ENCODE data around the gene PA2G4. TPM values are rescaled to one million over a fixed set of nuclear protein-coding genes. Genes with fewer than 3 reads are reported as not detected.

Gene PA2G4
- total RNA-seq, 5 donors from 2014 or later (not counting 1 experiment from before 2014, with no cell fraction given): 67.5 to 113 (median 104) TPM

DNA sequence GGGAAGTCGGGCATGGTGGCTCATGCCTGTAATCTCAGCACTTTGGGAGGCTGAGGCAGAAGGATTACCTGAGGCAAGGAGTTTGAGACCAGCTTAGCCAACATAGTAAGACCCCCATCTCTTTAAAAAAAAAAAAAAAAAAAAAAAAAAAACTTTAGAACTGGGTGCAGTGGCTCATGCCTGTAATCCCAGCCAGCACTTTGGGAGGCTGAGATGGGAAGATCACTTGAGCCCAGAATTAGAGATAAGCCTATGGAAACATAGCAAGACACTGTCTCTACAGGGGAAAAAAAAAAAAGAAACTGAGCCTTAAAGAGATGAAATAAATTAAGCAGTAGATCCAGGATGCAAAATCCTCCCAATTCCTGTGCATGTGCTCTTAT, 1.7 kb upstream of the PA2G4 start:
- H3K4me1 Mint-ChIP-seq: peaks cover 55 to 66% (median 63%) of the 10 kb centered on the region in 3 donors
- ATAC-seq (replicated peaks in 1 of 4): no peak

DNA sequence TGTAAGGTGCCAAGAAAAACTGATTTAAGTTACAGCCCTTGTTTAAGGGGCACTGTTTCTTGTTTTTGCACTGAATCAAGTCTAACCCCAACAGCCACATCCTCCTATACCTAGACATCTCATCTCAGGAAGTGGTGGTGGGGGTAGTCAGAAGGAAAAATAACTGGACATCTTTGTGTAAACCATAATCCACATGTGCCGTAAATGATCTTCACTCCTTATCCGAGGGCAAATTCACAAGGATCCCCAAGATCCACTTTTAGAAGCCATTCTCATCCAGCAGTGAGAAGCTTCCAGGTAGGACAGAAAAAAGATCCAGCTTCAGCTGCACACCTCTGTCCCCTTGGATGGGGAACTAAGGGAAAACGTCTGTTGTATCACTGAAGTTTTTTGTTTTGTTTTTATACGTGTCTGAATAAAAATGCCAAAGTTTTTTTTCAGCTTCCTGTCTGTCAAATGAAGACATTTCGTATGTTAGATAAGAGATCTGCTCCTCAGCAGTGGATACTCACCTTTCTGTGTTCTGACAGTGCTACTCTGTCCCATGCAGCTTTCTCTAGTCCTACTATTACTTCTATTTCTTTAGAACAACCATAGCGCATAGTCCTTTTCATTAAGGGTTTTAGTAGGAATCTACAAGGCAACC, 1.2 kb upstream of the PA2G4 start:
- ChIA-PET CTCF (interaction anchor here (0.5 to 2.0 kb wide), 9 partner anchors 15 to 172 kb away, joined by 3 to 11 read pairs (median 4); partner anchors contain the start of genes ZC3H10 (in 2 of the 2), ESYT1 (in 1 of the 2) and RNF41 (in 1 of the 2)), POLR2A (interaction anchor here in 1 of 2 donors (0.7 to 1.1 kb wide), 3 partner anchors 14 to 129 kb away, joined by 4 to 5 read pairs (median 4); partner anchors contain the start of genes RAB5B and ZC3H10)
- Histone ChIP-seq H3K27me3 (replicated peaks in 1 of 2; ENCODE audit: control insufficient read depth in 2 of 2, extremely low read depth in 1 of 2, insufficient read depth in 2 of 2, low read length in 1 of 2) (no peaks in the 10 kb centered on the region), H3K4me1 (ENCODE audit: control insufficient read depth in 1 of 2, extremely low read depth in 1 of 2, insufficient read depth in 2 of 2, low read length in 2 of 2) (peaks cover 35 to 49% of the 10 kb centered on the region in 2 experiments), H3K36me3 (ENCODE audit: control insufficient read depth in 2 of 2, extremely low read depth in 1 of 2, insufficient read depth in 1 of 2, low read length in 1 of 2) (peaks cover 7 to 16% of the 10 kb centered on the region in 2 donors), H3K4me3 (ENCODE audit: control insufficient read depth in 1 of 2, extremely low read depth in 1 of 2, low read length in 1 of 2) (peak overlapping the region; percentile 73 to 92), H3K9me3 (no peaks in the 10 kb centered on the region), H3K27ac (ENCODE audit: low read length) (peak overlapping the region; percentile 72)
- Mint-ChIP-seq H3K4me3 (peak overlapping the region; percentile 94 to 98 (median 96)), H3K27ac (peak overlapping the region; percentile 99 to 100), H3K27me3 (no peaks in the 10 kb centered on the region), H3K36me3 (peaks cover 17% of the 10 kb centered on the region), H3K4me1 (peaks cover 55 to 66% (median 63%) of the 10 kb centered on the region in 3 donors), H3K9me3 (no peaks in the 10 kb centered on the region)
- peak in 3 of 4 experiments; percentile 17 to 29 (median 19) for ATAC-seq (replicated peaks in 1 of 4)
- peak in 6 of 35 experiments; percentile 5 to 63 (median 30) for DNase-seq
- no CpG with 5 or more reads among the region's 6 CpGs for WGBS (ENCODE audit: insufficient coverage)

More for the DNA sequence above, 1.7 kb upstream of the PA2G4 start:
- H3K4me3 ChIP-seq (ENCODE audit: control insufficient read depth in 1 of 2, extremely low read depth in 1 of 2, low read length in 1 of 2): peak overlapping the region; percentile 17 to 92
- DNase-seq: no peak
- H3K27me3 ChIP-seq (replicated peaks in 1 of 2; ENCODE audit: control insufficient read depth in 2 of 2, extremely low read depth in 1 of 2, insufficient read depth in 2 of 2, low read length in 1 of 2): no peaks in the 10 kb centered on the region
- Mint-ChIP-seq H3K27ac (peak overlapping the region; percentile 99 to 100), H3K4me3 (peak overlapping the region; percentile 94 to 98 (median 96)), H3K36me3 (peaks cover 13% of the 10 kb centered on the region), H3K27me3 (no peaks in the 10 kb centered on the region), H3K9me3 (no peaks in the 10 kb centered on the region)
- peaks cover 35 to 49% of the 10 kb centered on the region in 2 experiments for H3K4me1 ChIP-seq (ENCODE audit: control insufficient read depth in 1 of 2, extremely low read depth in 1 of 2, insufficient read depth in 2 of 2, low read length in 2 of 2)
- POLR2A ChIA-PET: interaction anchor here (0.5 to 1.1 kb wide), 6 partner anchors 14 to 148 kb away, joined by 3 to 5 read pairs (median 4); partner anchors contain the start of gene ZC3H10 (in 1 of the 2)
- CTCF ChIA-PET: interaction anchor here (0.6 to 2.0 kb wide), 9 partner anchors 15 to 357 kb away, joined by 3 to 11 read pairs (median 5); partner anchors contain the start of genes ZC3H10 (in 2 of the 2), ESYT1 (in 1 of the 2) and RNF41 (in 1 of the 2)
- H3K36me3 ChIP-seq (ENCODE audit: control insufficient read depth in 2 of 2, extremely low read depth in 1 of 2, insufficient read depth in 1 of 2, low read length in 1 of 2): peaks cover 7 to 11% of the 10 kb centered on the region in 2 donors
- no CpG with 5 or more reads among the region's 1 CpG for WGBS (ENCODE audit: insufficient coverage)
- no peaks in the 10 kb centered on the region for H3K9me3 ChIP-seq
- peak overlapping the region; percentile 72 for H3K27ac ChIP-seq (ENCODE audit: low read length)

DNA sequence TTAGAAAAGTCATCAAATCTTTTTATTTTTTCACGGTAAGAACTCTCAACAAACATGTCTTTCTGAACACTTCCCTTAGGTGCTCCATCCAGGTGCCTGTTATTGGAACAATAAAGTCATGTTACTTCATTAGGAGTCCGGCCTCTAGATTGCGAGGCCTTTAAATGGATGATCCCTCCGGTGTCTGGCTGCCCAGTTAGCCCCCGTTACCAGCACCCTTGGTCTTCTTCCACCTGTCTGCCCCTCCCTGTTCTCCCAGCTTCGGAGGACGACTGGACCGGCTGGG, 593 bp upstream of the PA2G4 start:
- H3K27ac Mint-ChIP-seq: peak overlapping the region; percentile 99 to 100
- Histone ChIP-seq H3K4me3 (ENCODE audit: control insufficient read depth in 1 of 2, extremely low read depth in 1 of 2, low read length in 1 of 2) (peak overlapping the region; percentile 73 to 92), H3K27me3 (replicated peaks in 1 of 2; ENCODE audit: control insufficient read depth in 2 of 2, extremely low read depth in 1 of 2, insufficient read depth in 2 of 2, low read length in 1 of 2) (no peaks in the 10 kb centered on the region), H3K4me1 (ENCODE audit: control insufficient read depth in 1 of 2, extremely low read depth in 1 of 2, insufficient read depth in 2 of 2, low read length in 2 of 2) (peaks cover 35 to 49% of the 10 kb centered on the region in 2 experiments), H3K36me3 (ENCODE audit: control insufficient read depth in 2 of 2, extremely low read depth in 1 of 2, insufficient read depth in 1 of 2, low read length in 1 of 2) (peaks cover 7 to 22% of the 10 kb centered on the region in 2 donors), H3K27ac (ENCODE audit: low read length) (peak overlapping the region; percentile 72), H3K9me3 (no peaks in the 10 kb centered on the region)
- peaks cover 22% of the 10 kb centered on the region for H3K36me3 Mint-ChIP-seq
- ChIA-PET POLR2A (interaction anchor here in 1 of 2 donors (1.0 to 2.1 kb wide), 6 partner anchors 13 to 130 kb away, joined by 3 to 7 read pairs (median 5); partner anchors contain the start of genes RAB5B, RNF41 and RPL41), CTCF (interaction anchor here in 1 of 2 donors (0.5 to 2.0 kb wide), 15 partner anchors 13 to 286 kb away, joined by 3 to 11 read pairs (median 5); partner anchors contain the start of genes CNPY2, COQ10A, ESYT1 and ORMDL2)
- ATAC-seq (replicated peaks in 1 of 4): no peak
- H3K27me3 Mint-ChIP-seq: no peaks in the 10 kb centered on the region
- no peak for DNase-seq
- peak overlapping the region; percentile 94 to 98 (median 96) for H3K4me3 Mint-ChIP-seq
- H3K4me1 Mint-ChIP-seq: peaks cover 55 to 66% (median 63%) of the 10 kb centered on the region in 3 donors
- H3K9me3 Mint-ChIP-seq: no peaks in the 10 kb centered on the region
- 0% methylated on average over 7 of the region's 8 CpGs for WGBS (ENCODE audit: insufficient coverage)

DNA sequence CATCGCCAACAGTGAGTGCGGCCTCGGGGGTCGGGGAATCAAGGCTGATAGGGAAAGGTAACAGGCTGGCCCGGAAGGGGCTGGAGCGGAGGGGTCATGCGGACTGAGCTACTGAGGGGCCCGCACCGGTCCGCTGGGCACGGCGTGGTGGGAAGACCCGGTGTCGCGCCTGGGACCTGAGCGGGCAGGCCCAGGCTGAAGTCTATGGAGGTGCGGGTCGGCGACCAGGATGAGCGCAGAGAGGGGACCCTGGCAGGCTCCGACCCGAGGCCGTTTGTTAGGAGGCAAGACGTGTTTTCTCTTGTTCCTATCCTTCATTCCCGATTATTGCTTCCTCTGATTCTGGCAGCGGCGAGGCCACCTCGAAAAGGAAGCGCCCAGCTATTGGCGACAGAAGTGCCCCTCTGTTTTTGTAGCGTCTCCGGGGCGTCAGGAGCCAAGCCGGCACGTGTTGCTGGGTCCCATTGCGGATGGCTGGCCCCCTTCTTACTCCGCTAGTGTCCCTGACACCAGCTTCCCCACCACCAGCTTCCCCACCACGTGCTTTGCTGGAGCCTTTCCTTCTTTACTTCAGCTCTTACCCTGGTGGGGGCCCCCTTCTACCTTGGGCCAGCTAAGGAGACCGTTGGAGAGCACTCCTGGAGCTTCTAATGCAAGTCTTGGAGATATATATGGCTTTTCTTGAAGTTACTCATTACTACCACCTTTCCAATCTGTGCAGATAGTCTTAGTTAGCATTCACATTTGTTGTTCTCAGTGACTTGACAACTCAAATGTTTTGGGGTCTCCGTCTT, 653 bp downstream of the PA2G4 start:
- Mint-ChIP-seq H3K27me3 (no peaks in the 10 kb centered on the region), H3K27ac (peak overlapping the region; percentile 99 to 100), H3K4me1 (peaks cover 53 to 63% (median 60%) of the 10 kb centered on the region in 3 donors), H3K9me3 (no peaks in the 10 kb centered on the region), H3K36me3 (peaks cover 31% of the 10 kb centered on the region), H3K4me3 (peak overlapping the region; percentile 94 to 98 (median 96))
- Histone ChIP-seq H3K4me1 (ENCODE audit: control insufficient read depth in 1 of 2, extremely low read depth in 1 of 2, insufficient read depth in 2 of 2, low read length in 2 of 2) (peaks cover 35 to 49% of the 10 kb centered on the region in 2 experiments), H3K27ac (ENCODE audit: low read length) (peak overlapping the region; percentile 72), H3K27me3 (replicated peaks in 1 of 2; ENCODE audit: control insufficient read depth in 2 of 2, extremely low read depth in 1 of 2, insufficient read depth in 2 of 2, low read length in 1 of 2) (no peaks in the 10 kb centered on the region), H3K4me3 (ENCODE audit: control insufficient read depth in 1 of 2, extremely low read depth in 1 of 2, low read length in 1 of 2) (peak overlapping the region; percentile 73 to 92), H3K36me3 (ENCODE audit: control insufficient read depth in 2 of 2, extremely low read depth in 1 of 2, insufficient read depth in 1 of 2, low read length in 1 of 2) (peaks cover 7 to 33% of the 10 kb centered on the region in 2 donors), H3K9me3 (no peaks in the 10 kb centered on the region)
- ChIA-PET CTCF (interaction anchor here (0.6 to 2.0 kb wide), 15 partner anchors 12 to 375 kb away, joined by 3 to 11 read pairs (median 4); partner anchors contain the start of genes CNPY2 (in 1 of the 2), COQ10A (in 1 of the 2), ESYT1 (in 1 of the 2) and RAB5B (in 1 of the 2)), POLR2A (interaction anchor here (0.6 to 2.1 kb wide), 6 partner anchors 12 to 334 kb away, joined by 3 to 7 read pairs (median 4); partner anchors contain the start of gene RPL41 (in 1 of the 2))
- DNase-seq (peak in 5 of 35 experiments; percentile 10 to 28 (median 11)), ATAC-seq (replicated peaks in 1 of 4) (peak; percentile 2 to 6 (median 6))
- 0% methylated on average over 37 of the region's 40 CpGs for WGBS (ENCODE audit: insufficient coverage)

DNA sequence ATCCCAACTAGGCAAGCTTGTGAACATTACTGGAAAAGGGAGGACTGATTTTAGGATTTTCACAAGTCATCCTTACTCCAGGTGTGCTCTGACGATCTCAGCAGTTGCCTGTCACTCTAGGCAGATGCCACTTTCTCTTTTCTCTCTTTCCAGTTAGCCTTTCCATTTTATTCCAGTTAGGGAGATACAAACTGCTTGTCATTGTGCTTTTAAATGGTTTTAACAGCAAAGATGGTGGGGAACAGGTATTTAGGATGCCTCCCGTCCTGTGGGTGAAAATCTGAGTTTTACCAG, 1.2 kb downstream of the PA2G4 start:
- Mint-ChIP-seq H3K27me3 (no peaks in the 10 kb centered on the region), H3K4me1 (peaks cover 52 to 61% (median 59%) of the 10 kb centered on the region in 3 donors), H3K27ac (peak overlapping the region; percentile 99 to 100), H3K9me3 (no peaks in the 10 kb centered on the region), H3K36me3 (peaks cover 35% of the 10 kb centered on the region), H3K4me3 (peak overlapping the region; percentile 94 to 98 (median 96))
- Histone ChIP-seq H3K4me1 (ENCODE audit: control insufficient read depth in 1 of 2, extremely low read depth in 1 of 2, insufficient read depth in 2 of 2, low read length in 2 of 2) (peaks cover 35 to 49% of the 10 kb centered on the region in 2 experiments), H3K36me3 (ENCODE audit: control insufficient read depth in 2 of 2, extremely low read depth in 1 of 2, insufficient read depth in 1 of 2, low read length in 1 of 2) (peaks cover 7 to 39% of the 10 kb centered on the region in 2 donors), H3K27ac (ENCODE audit: low read length) (no peak overlapping the region), H3K9me3 (no peaks in the 10 kb centered on the region), H3K4me3 (ENCODE audit: control insufficient read depth in 1 of 2, extremely low read depth in 1 of 2, low read length in 1 of 2) (peak overlapping the region; percentile 73 to 92), H3K27me3 (replicated peaks in 1 of 2; ENCODE audit: control insufficient read depth in 2 of 2, extremely low read depth in 1 of 2, insufficient read depth in 2 of 2, low read length in 1 of 2) (no peaks in the 10 kb centered on the region)
- CTCF ChIA-PET: interaction anchor here in 1 of 2 donors (1.1 to 1.8 kb wide), 2 partner anchors 13 to 21 kb away, joined by 3 to 9 read pairs; partner anchors contain the start of gene ZC3H10
- no peak for DNase-seq
- WGBS (ENCODE audit: insufficient coverage): no CpG with 5 or more reads among the region's 2 CpGs
- no peak for ATAC-seq (replicated peaks in 1 of 4)
- POLR2A ChIA-PET: interaction anchor here in 1 of 2 donors (2.1 kb wide), 1 partner anchor 26 kb away, joined by 7 read pairs; no protein-coding TSS in a partner anchor

Measured in T-cell (primary cell).